HG03460 (cell line): Measurements from ENCODE around the gene EDA.
"Not testable (repeated sequence)": the region's sequence is repeated elsewhere in the genome, so short reads cannot be mapped to it uniquely, and the experiment has no call there.

Experiments
- ATAC-seq: cut with Tn5 transposase; IDR thresholded peaks from one replicate; pipeline ENCODE4 v1.9.1; 2021; ENCODE audit not compliant: unreplicated experiment

Gene EDA

DNA sequence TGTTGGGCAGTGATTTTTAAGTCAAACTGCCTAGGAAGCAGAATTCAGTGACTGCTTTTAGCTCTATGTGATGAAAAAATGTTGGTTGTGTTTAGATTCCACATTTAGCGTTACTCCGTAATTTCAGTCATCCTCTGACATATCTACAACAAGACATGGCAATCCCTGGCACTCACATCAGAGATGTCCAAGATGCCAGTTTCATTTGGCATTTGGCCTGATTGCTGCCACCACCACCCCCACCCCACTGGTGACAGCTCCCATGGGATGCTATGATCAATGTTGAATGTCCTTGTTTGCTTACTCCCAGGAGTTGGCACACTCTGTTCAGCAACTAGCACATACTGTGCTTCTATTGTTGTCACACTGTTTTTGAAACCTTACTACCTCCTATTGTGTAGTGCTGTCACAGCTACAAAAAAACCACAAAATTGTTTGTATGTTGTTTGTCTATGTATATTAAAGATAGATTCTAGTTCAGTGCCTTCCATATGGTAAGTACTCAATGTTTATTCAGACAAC lies 332.4 kb downstream of the EDA start:
- no peak for ATAC-seq

- no peak for ATAC-seq
Measured at GRCh38 chrX:69951753-69952152, 335.8 kb downstream of the EDA start.

GRCh38 chrX:69959712-69960111 lies 343.8 kb downstream of the EDA start:
- ATAC-seq, result no peak

- ATAC-seq, result no peak
Measured at GRCh38 chrX:69961365-69962072, 345.6 kb downstream of the EDA start.

- no peak for ATAC-seq
Measured at GRCh38 chrX:69968950-69969349, 353.0 kb downstream of the EDA start.

GRCh38 chrX:69969460-69969859 lies 353.5 kb downstream of the EDA start:
- ATAC-seq, result no peak

DNA sequence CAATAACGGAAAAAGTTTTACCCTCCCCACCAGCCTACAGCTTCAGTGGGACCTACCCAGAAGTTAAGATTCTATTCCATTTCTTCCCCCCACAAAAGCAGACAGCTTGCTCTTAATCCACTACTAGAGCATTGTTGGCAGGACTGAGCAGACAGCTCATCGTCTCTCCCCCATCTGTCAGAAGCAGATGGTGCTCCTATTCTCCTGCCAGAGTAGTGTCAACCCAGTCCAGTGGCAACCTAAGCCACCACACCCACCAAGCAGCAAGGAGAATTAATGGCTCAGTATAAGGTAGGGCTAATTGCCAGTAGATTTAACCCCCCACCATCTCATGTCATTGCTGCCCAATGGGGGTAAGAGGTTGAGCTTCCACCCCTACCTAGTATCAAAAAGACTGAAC lies 371.8 kb downstream of the EDA start:
- no peak for ATAC-seq

GRCh38 chrX:69988955-69989394 lies 373.1 kb downstream of the EDA start:
- no peak for ATAC-seq

DNA sequence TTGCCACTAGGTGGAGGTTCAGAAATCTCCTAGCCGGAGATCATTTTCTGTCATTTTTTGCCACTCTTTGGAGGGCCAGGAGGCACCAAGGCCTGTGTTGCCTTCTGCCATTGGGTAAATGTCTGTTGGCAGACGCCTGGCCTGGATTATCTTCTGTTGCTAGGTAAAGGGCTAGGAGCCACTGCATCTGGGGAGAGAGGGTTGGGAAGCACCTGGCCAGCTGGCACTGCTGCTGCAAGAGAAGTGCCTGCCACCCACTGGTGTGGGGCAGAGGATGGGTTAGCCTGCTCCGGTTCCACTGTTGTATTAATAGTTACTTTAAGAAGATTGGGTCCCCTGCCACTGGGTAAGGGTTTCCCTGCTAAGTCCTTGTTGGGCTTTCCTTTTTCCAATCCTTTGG lies 375.8 kb downstream of the EDA start:
- ATAC-seq, result no peak

- no peak for ATAC-seq
Measured at GRCh38 chrX:69993494-69993893, 377.6 kb downstream of the EDA start.

GRCh38 chrX:69995362-69996112 lies 379.6 kb downstream of the EDA start:
- ATAC-seq, result no peak

DNA sequence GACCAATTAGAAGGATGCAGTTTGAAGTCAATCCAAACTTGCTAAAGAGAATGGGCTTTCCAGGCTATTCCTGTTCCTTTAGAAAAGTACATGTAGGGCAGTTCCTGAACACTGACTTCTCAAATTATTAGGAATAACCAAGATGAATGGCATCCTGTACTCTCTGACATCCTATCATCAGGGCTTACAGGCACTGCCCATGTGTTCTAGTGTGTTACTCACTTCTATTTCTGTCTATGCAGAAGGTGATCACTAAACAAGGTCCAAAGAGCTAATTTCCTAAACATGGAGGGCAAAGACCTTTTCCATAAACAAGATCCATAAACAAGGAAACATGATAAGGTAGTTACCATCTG lies 380.2 kb downstream of the EDA start:
- no peak for ATAC-seq

GRCh38 chrX:69998299-69998698 lies 382.4 kb downstream of the EDA start:
- ATAC-seq, result not testable (repeated sequence)

- ATAC-seq, result no peak
Measured at GRCh38 chrX:70001269-70001668, 385.4 kb downstream of the EDA start.

- ATAC-seq, result no peak
Measured at GRCh38 chrX:70001708-70002341, 385.9 kb downstream of the EDA start.

GRCh38 chrX:70007946-70008345 lies 392.0 kb downstream of the EDA start:
- no peak for ATAC-seq

DNA sequence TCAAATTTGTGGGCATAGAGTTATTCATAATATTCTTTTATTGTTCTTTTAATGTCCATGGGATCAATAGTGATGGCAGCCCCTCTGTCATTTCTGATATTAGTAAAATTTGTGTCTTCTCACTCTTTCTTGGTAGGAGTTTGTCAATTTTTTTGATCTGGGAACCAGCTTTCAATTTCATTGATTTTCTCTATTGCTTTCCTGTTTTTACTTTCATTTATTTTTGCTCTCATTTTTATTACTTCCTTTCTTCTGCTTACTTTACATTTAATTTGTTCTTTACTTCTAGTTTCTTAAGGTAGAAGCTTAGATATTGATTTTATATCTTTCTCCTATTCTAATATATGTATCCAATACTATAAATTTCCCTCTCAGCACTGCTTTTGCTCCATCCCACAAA lies 393.1 kb downstream of the EDA start:
- ATAC-seq, result no peak

- ATAC-seq, result no peak
Measured at GRCh38 chrX:70009970-70010369, 394.1 kb downstream of the EDA start.

DNA sequence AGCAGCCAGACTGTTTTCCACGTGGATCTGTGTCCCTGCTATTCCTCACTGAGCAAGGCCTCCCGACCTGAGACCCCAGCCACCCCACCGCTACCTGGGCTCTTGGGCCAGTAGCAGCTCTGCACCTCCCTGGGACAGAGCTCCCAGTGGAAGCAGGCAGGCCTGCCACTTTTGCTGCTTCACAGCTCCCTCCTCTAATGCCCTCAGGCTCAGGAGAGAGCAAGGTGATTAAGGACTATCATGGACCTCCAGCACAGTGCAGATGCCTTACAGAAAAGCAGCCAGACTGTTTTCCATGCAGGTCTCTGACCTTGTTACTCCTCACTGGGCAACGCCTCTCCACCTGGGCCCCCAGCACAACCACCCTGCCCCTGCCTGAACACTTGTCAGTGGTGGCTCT lies 396.8 kb downstream of the EDA start:
- ATAC-seq, result no peak

GRCh38 chrX:70013466-70014381 lies 397.8 kb downstream of the EDA start:
- no peak for ATAC-seq

DNA sequence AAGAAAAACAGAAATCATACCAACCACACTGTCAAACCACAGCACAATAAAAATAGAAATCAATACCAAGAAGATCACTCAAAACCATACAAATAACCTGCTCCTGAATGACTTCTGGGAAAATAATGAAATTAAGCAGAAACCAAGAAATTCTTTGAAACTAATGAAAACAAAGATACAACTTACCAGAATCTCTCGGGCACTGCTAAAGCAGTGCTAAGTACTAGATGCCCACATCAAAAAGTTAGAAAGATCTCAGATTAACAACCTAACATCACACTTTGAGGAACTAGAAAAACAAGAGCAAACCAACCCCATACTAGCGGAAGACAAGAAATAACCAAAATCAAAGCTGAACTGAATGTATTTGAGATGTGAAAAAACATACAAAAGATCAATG lies 400.6 kb downstream of the EDA start:
- no peak for ATAC-seq
